K562 (cell line): ENCODE measurements around the gene LRP10. TPM values are rescaled to one million over a fixed set of nuclear protein-coding genes. Genes with fewer than 3 reads are reported as not detected.

Experiments used
- CEBPB ChIP-seq: fragments of 450-650 bp; IDR thresholded peaks from 2 replicates; pipeline ENCODE4 v1.6.1; 2016; ENCODE audit warnings: missing genetic modification characterization, missing compliant biosample characterization
- GTF2E2 ChIP-seq: fragments of 200-800 bp; sonication (Bioruptor generic); IDR thresholded peaks from 2 replicates; pipeline ENCODE4 v1.6.1; 2016; ENCODE audit warnings: missing genetic modification characterization, missing compliant biosample characterization
- NR2C2 ChIP-seq, 2 experiments: fragments of 200-800 bp in 1 of 2; sonication (Bioruptor generic) in 1 of 2; sonication (generic) in 1 of 2; formaldehyde crosslinking in 1 of 2; IDR thresholded peaks; 2 replicates each; pipeline versions ENCODE4 v1.6.1 to v1.8.0; 2016 to 2022; ENCODE audit warnings: mild to moderate bottlenecking in 1 of 2, missing compliant biosample characterization in 1 of 2, missing genetic modification characterization in 1 of 2, missing genetic modification reagents in 1 of 2
- POLR2G ChIP-seq: fragments of 200-400 bp; formaldehyde crosslinking; IDR thresholded peaks from 2 replicates; pipeline ENCODE4 v1.6.1; 2017; ENCODE audit warnings: low read depth, mild to moderate bottlenecking, antibody characterized with exemption, low read length, moderate library complexity
- RBM22 ChIP-seq: fragments of 200-400 bp; formaldehyde crosslinking; IDR thresholded peaks from 2 replicates; pipeline ENCODE4 v1.6.1; 2018; ENCODE audit warnings: low read length, low read depth; ENCODE audit not compliant: poor library complexity, severe bottlenecking
- ZNF217 ChIP-seq: sonication (generic); formaldehyde crosslinking; IDR thresholded peaks from 2 replicates; pipeline ENCODE4 v1.8.0; 2022; ENCODE audit warnings: mild to moderate bottlenecking, missing genetic modification reagents
- ZNF253 ChIP-seq: fragments of 250-450 bp; sonication (Bioruptor Pico); conservative IDR thresholded peaks from 2 replicates; pipeline ENCODE4 v1.6.1; 2021; ENCODE audit warnings: mild to moderate bottlenecking
- polyA plus RNA-seq, 8 experiments: library from polyadenylated mRNA; depleted of rRNA in 4 of 8; stranded (reverse) in 5 of 8; unstranded in 3 of 8; fragments of >200 nt; fragmentation: Nextera tagmentation in 2 of 8; fragmentation: Illumina TruSeq in 1 of 8; extraction: Ambion mirVana in 2 of 8; extraction: Trizol in 1 of 8; gene quantifications; 2 replicates each; pipeline versions ENCODE4 v1.2.1 to v1.2.3, GENCODE V29; 2011 to 2014; ENCODE audit warnings: inconsistent platforms in 1 of 8, missing spikeins in 1 of 8
- total RNA-seq, 7 experiments: library from RNA; depleted of rRNA in 6 of 7; stranded (reverse); fragments of >200 nt in 6 of 7; fragmentation: Illumina TruSeq in 2 of 7; extraction: Trizol in 2 of 7; gene quantifications; 2 replicates each; pipeline versions ENCODE4 v1.2.1 to v1.2.3, GENCODE V29; 2011 to 2021; ENCODE audit warnings: low replicate concordance in 1 of 7
- TF ChIP-seq, protein P1 (sequence below): fragments of 450-650 bp; IDR thresholded peaks from 2 replicates; pipeline ENCODE4 v1.6.1; 2016; ENCODE audit warnings: low read depth, mild to moderate bottlenecking, moderate library complexity
- TF ChIP-seq, protein P2 (sequence below): IDR thresholded peaks from 2 replicates; pipeline ENCODE4 v1.6.1; 2011; ENCODE audit not compliant: insufficient read length; ENCODE audit errors: extremely low read depth
- TF ChIP-seq, protein P3 (sequence below): IDR thresholded peaks from 3 replicates; pipeline ENCODE4 v1.6.1; 2011; ENCODE audit warnings: borderline replicate concordance, mild to moderate bottlenecking; ENCODE audit not compliant: insufficient read length, insufficient read depth
- TF ChIP-seq, protein P4 (sequence below), 2 experiments: fragments of 450-650 bp; IDR thresholded peaks; 2 replicates each; pipeline ENCODE4 v1.6.1; 2018; ENCODE audit warnings: mild to moderate bottlenecking in 2 of 2, low read depth in 1 of 2; ENCODE audit not compliant: partially characterized antibody in 2 of 2
- TF ChIP-seq, protein P5 (sequence below): fragments of 250-450 bp; sonication (Bioruptor Pico); IDR thresholded peaks from 2 replicates; pipeline ENCODE4 v1.8.0; 2021; ENCODE audit warnings: moderate library complexity, mild to moderate bottlenecking, inconsistent platforms
- TF ChIP-seq, protein P6 (sequence below), 3 experiments: IDR thresholded peaks in 2 of 3; conservative IDR thresholded peaks in 1 of 3; 2 replicates each; pipeline ENCODE4 v1.5.1; 2011 to 2012; ENCODE audit warnings: low read length in 3 of 3, mild to moderate bottlenecking in 3 of 3, control low read depth in 2 of 3, improper control_type of control experiment in 1 of 3, inconsistent platforms in 1 of 3, low read depth in 1 of 3, mixed read lengths in 1 of 3, moderate library complexity in 1 of 3; ENCODE audit not compliant: insufficient read depth in 2 of 3

Gene LRP10
- total and polyA plus RNA-seq, 9 of the 15 experiments (the other 6 are each of a cell fraction or from before 2014, with no cell fraction given) = 1.3 to 45.5 (median 10.9) TPM

DNA sequence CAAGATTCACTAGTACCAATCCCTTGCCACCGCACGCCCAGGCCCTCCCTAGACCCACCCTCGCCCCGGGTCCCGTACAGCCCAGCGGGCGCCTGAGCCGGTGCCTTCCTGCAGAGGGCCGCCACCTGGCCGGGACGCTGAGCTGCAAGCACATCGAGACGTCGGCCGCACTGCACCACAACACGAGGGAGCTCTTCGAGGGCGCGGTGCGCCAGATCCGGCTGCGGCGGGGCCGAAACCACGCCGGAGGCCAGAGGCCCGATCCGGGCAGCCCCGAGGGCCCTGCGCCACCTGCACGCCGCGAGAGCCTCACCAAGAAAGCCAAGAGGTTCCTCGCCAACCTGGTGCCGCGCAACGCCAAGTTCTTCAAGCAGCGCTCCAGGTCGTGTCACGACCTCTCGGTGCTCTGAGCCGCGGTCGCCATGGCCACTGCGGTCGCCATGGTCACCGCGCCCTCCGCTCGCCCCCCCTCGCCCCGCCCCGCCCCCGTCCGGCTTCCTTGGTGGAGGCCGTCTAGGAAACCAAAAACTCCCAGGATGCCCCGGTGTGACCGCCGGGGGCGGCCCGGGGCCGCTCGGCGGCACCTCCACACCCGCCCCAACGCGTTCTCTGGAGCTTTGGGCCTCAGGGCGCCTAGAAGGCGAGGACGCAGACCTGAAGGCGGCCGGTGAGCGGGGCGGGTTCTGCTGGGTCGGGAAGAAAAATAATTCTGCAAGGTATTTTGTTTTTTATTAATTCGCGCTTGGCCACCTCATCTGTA, 15.1 kb downstream of the LRP10 start (continued):
- TF ChIP-seq, protein P1, sequence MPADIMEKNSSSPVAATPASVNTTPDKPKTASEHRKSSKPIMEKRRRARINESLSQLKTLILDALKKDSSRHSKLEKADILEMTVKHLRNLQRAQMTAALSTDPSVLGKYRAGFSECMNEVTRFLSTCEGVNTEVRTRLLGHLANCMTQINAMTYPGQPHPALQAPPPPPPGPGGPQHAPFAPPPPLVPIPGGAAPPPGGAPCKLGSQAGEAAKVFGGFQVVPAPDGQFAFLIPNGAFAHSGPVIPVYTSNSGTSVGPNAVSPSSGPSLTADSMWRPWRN = no peak
- TF ChIP-seq NR2C2 (CRISPR knock-in tag; IDR thresholded peaks at IDR 0.05) (0 out of 2 replicates have a peak, but pooled peaks have one; percentile 65), NR2C2 (tag; IDR thresholded peaks at IDR 0.05) (peak; percentile 91), ZNF217 (CRISPR knock-in tag) (no peak), ZNF253 (CRISPR knock-in tag) (no peak), POLR2G (peak; percentile 88), CEBPB (tag) (no peak), RBM22 (peak; percentile 99), GTF2E2 (tag) (peak; percentile 55; the same call in 1 of the 2 replicates)
- TF ChIP-seq, protein P2, sequence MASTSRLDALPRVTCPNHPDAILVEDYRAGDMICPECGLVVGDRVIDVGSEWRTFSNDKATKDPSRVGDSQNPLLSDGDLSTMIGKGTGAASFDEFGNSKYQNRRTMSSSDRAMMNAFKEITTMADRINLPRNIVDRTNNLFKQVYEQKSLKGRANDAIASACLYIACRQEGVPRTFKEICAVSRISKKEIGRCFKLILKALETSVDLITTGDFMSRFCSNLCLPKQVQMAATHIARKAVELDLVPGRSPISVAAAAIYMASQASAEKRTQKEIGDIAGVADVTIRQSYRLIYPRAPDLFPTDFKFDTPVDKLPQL = no peak
- TF ChIP-seq, protein P3, sequence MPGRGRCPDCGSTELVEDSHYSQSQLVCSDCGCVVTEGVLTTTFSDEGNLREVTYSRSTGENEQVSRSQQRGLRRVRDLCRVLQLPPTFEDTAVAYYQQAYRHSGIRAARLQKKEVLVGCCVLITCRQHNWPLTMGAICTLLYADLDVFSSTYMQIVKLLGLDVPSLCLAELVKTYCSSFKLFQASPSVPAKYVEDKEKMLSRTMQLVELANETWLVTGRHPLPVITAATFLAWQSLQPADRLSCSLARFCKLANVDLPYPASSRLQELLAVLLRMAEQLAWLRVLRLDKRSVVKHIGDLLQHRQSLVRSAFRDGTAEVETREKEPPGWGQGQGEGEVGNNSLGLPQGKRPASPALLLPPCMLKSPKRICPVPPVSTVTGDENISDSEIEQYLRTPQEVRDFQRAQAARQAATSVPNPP = no peak
- TF ChIP-seq, protein P4, sequence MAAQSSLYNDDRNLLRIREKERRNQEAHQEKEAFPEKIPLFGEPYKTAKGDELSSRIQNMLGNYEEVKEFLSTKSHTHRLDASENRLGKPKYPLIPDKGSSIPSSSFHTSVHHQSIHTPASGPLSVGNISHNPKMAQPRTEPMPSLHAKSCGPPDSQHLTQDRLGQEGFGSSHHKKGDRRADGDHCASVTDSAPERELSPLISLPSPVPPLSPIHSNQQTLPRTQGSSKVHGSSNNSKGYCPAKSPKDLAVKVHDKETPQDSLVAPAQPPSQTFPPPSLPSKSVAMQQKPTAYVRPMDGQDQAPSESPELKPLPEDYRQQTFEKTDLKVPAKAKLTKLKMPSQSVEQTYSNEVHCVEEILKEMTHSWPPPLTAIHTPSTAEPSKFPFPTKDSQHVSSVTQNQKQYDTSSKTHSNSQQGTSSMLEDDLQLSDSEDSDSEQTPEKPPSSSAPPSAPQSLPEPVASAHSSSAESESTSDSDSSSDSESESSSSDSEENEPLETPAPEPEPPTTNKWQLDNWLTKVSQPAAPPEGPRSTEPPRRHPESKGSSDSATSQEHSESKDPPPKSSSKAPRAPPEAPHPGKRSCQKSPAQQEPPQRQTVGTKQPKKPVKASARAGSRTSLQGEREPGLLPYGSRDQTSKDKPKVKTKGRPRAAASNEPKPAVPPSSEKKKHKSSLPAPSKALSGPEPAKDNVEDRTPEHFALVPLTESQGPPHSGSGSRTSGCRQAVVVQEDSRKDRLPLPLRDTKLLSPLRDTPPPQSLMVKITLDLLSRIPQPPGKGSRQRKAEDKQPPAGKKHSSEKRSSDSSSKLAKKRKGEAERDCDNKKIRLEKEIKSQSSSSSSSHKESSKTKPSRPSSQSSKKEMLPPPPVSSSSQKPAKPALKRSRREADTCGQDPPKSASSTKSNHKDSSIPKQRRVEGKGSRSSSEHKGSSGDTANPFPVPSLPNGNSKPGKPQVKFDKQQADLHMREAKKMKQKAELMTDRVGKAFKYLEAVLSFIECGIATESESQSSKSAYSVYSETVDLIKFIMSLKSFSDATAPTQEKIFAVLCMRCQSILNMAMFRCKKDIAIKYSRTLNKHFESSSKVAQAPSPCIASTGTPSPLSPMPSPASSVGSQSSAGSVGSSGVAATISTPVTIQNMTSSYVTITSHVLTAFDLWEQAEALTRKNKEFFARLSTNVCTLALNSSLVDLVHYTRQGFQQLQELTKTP (IDR thresholded peaks at IDR 0.05; ENCODE audit: low read depth in 1 of 2, partially characterized antibody in 2 of 2) = no peak
- TF ChIP-seq, protein P5, sequence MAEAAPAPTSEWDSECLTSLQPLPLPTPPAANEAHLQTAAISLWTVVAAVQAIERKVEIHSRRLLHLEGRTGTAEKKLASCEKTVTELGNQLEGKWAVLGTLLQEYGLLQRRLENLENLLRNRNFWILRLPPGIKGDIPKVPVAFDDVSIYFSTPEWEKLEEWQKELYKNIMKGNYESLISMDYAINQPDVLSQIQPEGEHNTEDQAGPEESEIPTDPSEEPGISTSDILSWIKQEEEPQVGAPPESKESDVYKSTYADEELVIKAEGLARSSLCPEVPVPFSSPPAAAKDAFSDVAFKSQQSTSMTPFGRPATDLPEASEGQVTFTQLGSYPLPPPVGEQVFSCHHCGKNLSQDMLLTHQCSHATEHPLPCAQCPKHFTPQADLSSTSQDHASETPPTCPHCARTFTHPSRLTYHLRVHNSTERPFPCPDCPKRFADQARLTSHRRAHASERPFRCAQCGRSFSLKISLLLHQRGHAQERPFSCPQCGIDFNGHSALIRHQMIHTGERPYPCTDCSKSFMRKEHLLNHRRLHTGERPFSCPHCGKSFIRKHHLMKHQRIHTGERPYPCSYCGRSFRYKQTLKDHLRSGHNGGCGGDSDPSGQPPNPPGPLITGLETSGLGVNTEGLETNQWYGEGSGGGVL (CRISPR knock-in tag) = no peak
- TF ChIP-seq, protein P6, sequence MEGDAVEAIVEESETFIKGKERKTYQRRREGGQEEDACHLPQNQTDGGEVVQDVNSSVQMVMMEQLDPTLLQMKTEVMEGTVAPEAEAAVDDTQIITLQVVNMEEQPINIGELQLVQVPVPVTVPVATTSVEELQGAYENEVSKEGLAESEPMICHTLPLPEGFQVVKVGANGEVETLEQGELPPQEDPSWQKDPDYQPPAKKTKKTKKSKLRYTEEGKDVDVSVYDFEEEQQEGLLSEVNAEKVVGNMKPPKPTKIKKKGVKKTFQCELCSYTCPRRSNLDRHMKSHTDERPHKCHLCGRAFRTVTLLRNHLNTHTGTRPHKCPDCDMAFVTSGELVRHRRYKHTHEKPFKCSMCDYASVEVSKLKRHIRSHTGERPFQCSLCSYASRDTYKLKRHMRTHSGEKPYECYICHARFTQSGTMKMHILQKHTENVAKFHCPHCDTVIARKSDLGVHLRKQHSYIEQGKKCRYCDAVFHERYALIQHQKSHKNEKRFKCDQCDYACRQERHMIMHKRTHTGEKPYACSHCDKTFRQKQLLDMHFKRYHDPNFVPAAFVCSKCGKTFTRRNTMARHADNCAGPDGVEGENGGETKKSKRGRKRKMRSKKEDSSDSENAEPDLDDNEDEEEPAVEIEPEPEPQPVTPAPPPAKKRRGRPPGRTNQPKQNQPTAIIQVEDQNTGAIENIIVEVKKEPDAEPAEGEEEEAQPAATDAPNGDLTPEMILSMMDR (IDR thresholded peaks at IDR 0.05 in 2 of 3, conservative IDR thresholded peaks at IDR 0.05 in 1 of 3; ENCODE audit: insufficient read depth in 2 of 3, low read depth in 1 of 3, low read length in 3 of 3) = peak in 2 of 3 experiments; percentile 36 to 41; a peak in 4 of 6 replicates
